Measurements from ENCODE around the gene LHFPL2. TPM values are rescaled to one million over a fixed set of nuclear protein-coding genes. Genes with fewer than 3 reads are reported as not detected.

Gene LHFPL2
- polyA plus RNA-seq, 1 of the 3 experiments (the other 2 are of a cell fraction): 10.4 TPM

GRCh38 chr5:78586251-78586650, 62.3 kb downstream of the LHFPL2 start (continued):
- TF ChIP-seq RXRA (IDR thresholded peaks at IDR 0.05; ENCODE audit: borderline replicate concordance, low read depth): peak; percentile 74; the same call in 1 of the 2 replicates

GRCh38 chr5:78578015-78578414, 70.6 kb downstream of the LHFPL2 start:
- DNase-seq: no peak
- Histone ChIP-seq H3K4me3 (ENCODE audit: low read depth in 2 of 2, low read length in 1 of 2) (no peak overlapping the region), H3K79me2 (ENCODE audit: insufficient read depth) (peaks cover 81% of the 10 kb centered on the region), H3K9me3 (no peaks in the 10 kb centered on the region), H4K20me1 (ENCODE audit: insufficient read depth) (0 out of 2 replicates have a peak, but pooled peaks cover 4% of the 10 kb centered on the region), H3K36me3 (replicated peaks in 1 of 2; ENCODE audit: control insufficient read depth in 1 of 2, insufficient read depth in 2 of 2, low read length in 1 of 2) (peaks cover 0 to 14% of the 10 kb centered on the region in 2 experiments), H2AFZ (ENCODE audit: low read depth) (no peak overlapping the region), H3K9me2 (no peaks in the 10 kb centered on the region), H3K4me1 (ENCODE audit: control insufficient read depth in 1 of 2, insufficient read depth in 2 of 2, low read depth in 1 of 2, low read length in 1 of 2) (peaks cover 8 to 9% of the 10 kb centered on the region in 2 experiments; a peak in 3 of 4 replicates), H3K4me2 (no peak overlapping the region), H3K9ac (no peak overlapping the region), H3K27ac (ENCODE audit: low read depth in 2 of 2, low read length in 1 of 2) (peak overlapping the region; percentile 6 to 57; a peak in 2 of 4 replicates), H3F3A (replicated peaks; ENCODE audit: insufficient read depth) (peaks cover 18% of the 10 kb centered on the region), H3K27me3 (ENCODE audit: insufficient read depth) (no peaks in the 10 kb centered on the region)
- ChIA-PET CTCF (no interaction called here), POLR2A (no interaction called here)
- TF ChIP-seq TEAD4 (IDR thresholded peaks at IDR 0.05; ENCODE audit: borderline replicate concordance, insufficient read depth) (no peak), TAF1 (IDR thresholded peaks at IDR 0.05; ENCODE audit: borderline replicate concordance, low read depth, low read length) (no peak), FOXM1 (IDR thresholded peaks at IDR 0.05; ENCODE audit: low read depth) (no peak), RCOR1 (IDR thresholded peaks at IDR 0.05; ENCODE audit: low read length) (no peak), CTCF (IDR thresholded peaks at IDR 0.05) (no peak), SIN3A (IDR thresholded peaks at IDR 0.05; ENCODE audit: borderline replicate concordance, low read depth, low read length) (no peak), GATA2 (CRISPR knock-in tag; IDR thresholded peaks at IDR 0.05) (no peak), IRF3 (IDR thresholded peaks at IDR 0.05; ENCODE audit: low read depth, low read length) (no peak), ZBTB33 (IDR thresholded peaks at IDR 0.05; ENCODE audit: borderline replicate concordance, low read depth) (no peak), YY1 (IDR thresholded peaks at IDR 0.05; ENCODE audit: low read depth) (no peak), REST (IDR thresholded peaks at IDR 0.05; ENCODE audit: low read depth, low read length) (no peak), FOSL2 (IDR thresholded peaks at IDR 0.05; ENCODE audit: borderline replicate concordance, low read depth) (no peak), USF2 (IDR thresholded peaks at IDR 0.05; ENCODE audit: borderline replicate concordance, low read depth, low read length) (no peak), GABPA (IDR thresholded peaks at IDR 0.05; ENCODE audit: low read depth) (no peak), MAX (IDR thresholded peaks at IDR 0.05; ENCODE audit: low read depth) (no peak), RFX5 (IDR thresholded peaks at IDR 0.05; ENCODE audit: low read length) (no peak), PBX3 (IDR thresholded peaks at IDR 0.05) (no peak)
